Middle frontal gyrus (tissue), 1 donor: ENCODE measurements around the gene ZFP1.
"Not testable (repeated sequence)": the region's sequence is repeated elsewhere in the genome, so short reads cannot be mapped to it uniquely, and the experiment has no call there.

Source experiments
- DNase-seq: peaks from one replicate; pipeline ENCODE4 v3.0.0-alpha.2; 2015; ENCODE audit warnings: low spot score; ENCODE audit errors: extremely low spot score

The ZFP1 gene

DNA sequence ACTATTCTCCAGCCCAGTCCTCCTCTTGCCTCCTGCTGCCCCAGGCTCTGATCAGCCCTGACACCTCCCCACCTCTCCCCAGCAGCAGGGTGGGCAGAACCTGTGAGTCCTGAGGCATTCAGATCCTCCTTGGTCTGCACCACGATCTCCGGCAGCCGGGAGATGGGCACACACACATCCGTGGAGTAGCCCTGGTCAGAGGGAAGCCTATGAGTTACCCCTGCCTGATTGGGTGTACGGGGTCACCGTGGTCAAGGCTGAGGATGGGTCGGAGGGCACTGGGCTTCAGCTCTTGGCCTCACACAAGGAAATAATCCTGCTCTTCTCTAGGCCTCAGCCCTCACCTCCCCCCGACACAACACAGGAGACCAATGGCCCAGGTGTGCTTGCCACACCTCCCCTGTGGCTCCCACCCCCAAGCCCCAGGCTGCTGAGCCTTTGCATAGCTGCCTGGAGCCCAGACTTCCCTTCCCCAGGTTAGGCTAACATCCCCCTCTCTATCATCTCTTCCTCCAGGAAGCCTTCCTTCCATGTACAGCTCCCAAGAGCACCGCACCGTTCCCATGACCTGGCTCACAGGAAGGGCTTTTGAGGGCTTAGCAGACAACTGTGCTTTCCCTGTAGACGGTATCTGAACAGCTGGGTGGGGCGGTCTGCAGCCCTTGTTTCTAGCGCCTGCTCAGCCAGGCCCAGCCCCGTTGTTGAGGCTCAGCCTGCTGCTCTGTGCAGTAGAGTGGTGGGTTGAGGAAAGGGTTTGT, 35.4 kb upstream of the ZFP1 start:
- DNase-seq: no peak

DNA sequence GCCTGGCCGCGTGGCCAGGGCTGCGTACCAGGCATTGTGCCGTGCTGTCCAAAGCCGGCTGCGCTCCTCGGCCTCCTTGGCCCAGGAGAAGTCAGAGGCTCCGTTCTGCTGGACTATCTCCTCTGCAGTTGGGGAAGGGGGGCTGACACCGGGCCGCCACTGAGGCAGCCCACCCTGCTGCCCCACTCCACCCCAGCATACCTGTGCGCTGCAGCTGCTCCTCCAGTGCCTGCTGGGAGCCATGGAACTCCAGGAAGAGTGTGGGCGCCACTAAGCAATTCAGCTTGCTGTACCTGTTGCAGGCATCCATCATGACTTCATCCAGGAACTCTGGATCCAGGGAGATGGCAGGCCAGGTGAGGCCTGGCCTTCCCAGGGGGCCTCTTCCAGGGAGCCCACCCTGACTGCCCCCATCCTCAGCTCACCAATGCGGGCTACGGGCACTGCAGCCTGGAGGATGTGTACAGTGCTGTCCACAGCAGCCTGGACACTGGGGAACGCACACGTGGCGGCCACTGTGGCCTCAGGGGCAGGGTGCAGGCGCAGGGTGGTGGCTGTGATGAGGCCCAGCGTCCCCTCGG, 34.7 kb upstream of the ZFP1 start:
- DNase-seq: no peak

DNA sequence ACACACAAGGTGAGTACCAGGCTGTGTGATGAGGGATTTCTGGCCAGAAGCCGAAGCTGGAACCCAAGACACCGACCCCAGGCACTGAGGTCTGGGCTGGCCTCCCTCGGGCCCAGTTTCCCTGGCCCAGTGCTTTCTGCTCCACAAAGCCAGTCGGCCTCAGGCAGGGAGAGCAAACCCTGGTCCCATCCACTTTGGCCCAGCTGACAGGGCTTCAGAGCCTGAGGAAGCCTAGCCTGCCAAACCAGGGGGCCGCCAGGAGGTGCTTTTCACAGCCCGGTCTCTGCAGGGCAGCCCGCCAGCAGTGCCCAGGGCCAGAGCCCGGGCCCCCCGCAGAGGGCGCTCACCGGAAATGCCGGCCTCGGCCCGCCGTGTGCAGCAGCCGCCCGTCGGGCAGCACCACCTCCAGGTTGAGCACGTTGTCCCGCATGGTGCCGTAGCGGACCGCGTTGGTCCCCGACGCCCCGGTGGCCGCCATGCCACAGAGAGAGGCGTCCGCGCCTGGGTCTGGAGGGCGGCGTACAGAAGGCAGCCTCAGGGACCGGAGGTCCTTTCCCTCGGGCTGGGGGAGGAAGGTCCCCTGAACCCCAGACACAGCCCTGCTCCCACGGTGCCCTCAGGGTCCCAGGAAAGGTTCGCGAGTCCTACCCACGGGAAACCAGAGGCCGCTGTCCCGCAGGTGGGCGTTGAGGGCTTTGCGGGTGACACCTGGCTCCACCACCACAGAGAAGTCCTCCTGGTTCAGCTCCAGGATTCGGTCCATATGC, 34.0 kb upstream of the ZFP1 start:
- DNase-seq: no peak

DNA sequence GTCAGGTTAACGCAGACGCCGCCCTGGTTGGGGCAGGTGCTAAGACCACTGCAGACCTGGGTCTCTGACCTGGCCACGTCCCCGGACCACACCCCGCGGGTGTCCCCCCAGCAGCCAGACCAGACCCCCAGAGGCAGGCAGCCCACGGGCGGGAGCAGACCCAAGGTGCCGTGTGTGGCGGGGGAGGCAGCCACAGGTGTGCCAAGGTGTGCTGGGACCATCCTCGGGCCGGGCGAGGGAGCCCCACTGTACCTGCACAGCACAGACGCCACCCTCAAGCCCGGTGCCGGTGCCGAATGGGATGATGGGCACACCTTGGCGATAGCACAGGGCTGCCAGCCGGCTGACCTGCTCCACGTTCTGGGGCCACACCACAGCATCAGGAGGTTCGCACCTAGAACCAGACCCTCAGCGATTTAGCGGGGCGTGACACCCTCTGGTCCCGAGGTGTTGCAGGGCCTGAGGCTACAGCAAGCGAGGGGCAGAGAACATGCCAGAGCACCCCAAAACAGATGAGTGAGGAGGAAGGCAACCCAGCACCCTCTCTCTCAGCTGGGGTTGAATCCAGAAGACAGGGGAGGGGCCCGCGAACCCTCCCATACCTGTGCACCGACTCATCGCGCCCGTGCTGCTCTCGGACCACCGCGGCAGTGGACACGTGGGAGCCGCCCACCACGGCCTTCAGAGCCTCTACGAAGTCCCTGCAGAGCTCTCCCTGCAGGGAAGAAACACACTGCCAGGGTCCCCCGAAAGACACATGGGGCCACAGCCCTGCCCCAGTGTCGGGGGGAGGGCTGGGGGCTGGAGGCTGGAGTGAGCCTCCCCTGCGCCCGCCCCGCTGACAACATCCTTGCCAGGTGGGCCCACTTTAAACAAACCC, 33.1 kb upstream of the ZFP1 start:
- no peak for DNase-seq

DNA sequence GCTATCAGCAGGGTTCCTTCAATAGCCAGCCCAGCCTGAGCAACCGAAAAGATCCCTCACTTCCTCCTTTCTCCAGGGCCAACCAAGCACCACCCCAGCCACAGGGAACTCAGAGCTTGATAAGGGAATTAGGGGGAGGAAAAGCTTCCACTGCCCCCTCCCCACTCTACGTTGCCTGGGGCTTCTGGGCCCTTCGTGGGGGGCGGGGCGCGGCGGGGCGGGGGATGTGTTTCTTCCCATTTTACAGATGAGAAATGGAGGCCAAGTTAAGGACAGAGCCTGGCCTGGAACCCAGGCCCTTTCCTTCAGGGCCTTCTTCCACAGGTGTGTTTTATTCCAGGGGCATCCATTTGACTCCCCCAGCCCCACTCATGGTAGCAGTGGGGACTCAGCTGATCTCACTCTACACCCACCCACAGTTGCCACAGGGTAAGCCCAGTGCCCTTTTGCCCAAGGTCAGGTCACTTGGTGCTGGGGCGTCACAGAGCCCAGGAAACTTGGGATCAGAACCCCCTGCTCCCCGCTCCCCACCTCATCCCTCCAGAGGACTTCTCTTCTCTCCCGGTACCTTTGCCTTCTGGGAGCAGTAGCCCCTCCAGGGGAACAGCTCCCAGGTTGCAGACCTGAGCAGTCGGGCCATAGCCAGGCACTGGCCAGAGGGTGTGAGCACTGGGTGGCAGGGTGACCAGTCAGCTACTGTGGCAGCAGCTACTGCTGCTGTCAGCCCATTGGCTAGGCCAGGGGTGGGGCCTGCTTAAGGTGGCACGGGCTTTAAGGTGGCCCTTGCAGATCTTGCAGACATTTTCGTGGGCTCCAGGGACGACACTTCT, 32.0 kb upstream of the ZFP1 start, which contains the start of gene LDHD:
LDHD (minus strand) TSS at position 700 of the 830 bp plus-strand sequence; CDS start at position 640, 60 bp downstream.
- peak; percentile 60 for DNase-seq

DNA sequence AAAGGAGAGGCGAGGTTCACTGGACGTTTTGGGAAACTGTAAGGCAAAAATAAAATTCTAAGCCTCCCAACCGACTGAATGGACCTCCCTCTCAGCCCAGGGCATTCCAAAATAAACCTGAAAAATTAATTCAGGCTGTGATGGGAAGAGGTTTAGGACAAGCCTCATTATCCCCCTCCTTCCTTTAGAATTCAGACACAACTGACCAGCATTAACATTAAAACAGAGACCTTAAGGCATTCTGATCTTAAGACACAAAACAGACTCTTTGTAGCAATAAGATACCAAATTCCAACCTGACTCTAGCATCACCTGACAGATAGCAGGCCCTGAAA, 31.4 kb upstream of the ZFP1 start:
- no peak for DNase-seq

DNA sequence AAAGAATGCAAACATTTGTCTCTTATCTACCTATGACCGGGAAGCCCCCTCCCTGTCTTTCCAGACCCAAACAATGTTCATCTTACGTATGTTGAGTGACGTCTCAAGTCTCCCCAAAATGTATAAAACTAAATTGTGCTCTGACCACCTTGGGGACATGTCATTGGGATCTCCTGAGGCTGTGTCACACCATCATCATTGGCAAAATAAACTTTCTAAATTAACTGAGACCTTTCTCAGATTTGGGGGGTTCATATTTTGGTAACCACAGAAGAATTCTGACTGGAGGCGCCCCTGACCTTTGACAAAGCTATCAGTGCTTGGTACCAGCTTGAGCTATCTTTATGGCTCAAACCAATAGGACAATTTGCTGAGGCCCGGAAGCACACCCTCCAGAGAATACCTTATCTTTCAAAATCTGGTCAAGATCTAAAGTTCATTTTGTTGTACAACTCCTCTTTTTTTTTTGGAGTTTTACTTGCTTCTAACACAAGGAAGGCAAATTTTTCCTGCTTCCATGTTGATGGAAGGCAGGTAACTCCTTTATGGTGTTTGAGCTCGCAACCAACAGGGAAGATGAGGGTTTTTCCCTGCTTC, 29.3 kb upstream of the ZFP1 start:
- DNase-seq: no peak

DNA sequence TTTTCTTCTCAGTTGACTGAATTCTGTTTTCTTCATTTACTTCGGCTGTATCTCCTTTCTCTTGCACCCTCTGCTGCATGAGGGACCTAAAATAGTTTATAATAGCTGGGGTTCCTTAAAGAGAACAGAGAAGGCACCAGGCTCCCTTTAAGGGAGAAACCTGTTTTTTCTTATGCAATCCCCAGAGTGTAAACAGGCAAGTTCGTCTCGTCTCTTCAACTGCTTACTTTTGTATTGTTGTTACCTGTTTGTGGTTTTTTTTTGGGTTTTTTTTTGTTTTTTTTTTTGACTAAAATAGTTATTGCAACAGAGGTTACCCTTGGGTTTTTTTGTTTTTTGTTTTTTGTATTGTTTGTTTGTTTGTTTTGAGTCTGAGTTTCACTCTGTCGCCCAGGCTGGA, 28.1 kb upstream of the ZFP1 start:
- DNase-seq: no peak

DNA sequence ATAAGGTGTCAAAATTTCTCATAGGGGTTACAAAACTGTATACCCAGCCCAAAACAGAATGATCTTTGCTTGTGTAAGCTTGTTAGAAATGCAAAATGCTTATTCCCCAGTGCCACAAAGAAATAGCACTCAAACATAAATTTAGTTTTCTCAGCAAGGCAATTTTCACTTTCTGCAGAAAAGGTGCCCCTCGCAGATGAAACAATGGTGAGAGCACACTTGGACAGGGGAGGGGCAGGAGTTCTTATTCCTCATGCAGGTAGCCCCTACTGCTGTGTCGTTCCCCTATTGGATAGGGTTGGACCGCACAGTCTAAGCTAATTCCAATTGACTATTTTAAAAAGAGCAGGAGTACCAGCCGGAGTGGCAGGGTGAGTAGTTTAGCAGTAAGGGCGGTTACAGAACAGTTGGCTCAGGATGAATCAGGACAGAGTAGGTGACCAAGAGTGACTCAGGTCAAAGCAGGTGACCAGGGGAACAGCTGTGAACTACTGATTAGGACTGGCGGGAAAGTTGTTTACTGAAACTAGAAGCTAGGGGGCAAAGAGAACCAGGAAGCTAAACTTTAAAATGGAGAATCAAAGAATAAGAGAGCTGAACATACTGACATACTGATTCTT, 26.3 kb upstream of the ZFP1 start:
- no peak for DNase-seq

DNA sequence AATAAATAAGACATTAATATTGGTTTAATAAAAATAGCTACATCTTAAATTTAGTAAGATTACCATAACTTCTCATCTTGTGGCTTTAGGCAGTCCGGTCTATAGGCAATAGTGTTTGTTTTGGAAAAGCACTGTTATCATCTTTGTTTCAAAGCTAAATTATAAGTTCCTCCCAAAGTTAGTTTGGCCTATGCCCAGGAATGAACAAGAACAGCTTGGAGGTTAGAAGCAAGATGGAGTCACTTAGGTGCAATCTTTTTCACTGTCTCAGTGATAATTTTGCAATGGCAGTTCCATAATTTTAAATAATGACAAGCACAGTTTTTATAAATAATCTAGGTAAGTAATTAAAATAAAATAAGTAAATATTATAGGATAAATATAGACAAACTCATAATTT, 25.7 kb upstream of the ZFP1 start:
- no peak for DNase-seq

DNA sequence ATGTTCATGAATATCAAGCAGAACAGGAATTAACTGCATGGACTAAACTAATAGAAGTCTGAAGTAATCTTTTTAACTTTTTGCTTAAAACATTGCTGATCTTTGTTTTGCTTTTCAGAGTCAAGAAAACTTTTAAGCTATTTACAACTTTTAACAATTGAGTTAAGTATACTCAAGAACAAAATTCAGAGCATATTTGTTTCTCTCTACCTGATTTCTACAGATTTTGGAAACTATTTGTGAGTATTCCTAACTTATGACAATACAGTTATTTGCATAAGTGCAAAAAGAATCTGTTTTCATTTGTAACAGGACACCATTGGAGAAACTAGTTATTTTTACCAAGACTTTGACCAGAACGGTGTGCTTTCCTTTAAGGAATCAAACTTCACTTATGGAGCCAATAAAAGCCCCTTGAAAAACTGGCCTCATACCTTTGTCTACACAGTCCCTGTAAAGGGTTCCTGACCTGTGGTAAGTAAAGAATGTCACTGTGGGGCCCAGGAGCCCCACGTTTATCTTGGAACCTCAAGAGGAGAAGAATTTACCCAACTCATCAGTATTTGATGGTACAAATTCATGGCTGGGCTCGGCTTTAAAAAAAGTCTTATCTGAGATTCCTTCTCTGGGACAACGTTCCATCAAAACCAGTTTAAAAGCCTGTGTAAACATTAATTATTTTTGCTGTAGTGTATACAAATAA, 20.5 kb upstream of the ZFP1 start:
- DNase-seq: no peak

DNA sequence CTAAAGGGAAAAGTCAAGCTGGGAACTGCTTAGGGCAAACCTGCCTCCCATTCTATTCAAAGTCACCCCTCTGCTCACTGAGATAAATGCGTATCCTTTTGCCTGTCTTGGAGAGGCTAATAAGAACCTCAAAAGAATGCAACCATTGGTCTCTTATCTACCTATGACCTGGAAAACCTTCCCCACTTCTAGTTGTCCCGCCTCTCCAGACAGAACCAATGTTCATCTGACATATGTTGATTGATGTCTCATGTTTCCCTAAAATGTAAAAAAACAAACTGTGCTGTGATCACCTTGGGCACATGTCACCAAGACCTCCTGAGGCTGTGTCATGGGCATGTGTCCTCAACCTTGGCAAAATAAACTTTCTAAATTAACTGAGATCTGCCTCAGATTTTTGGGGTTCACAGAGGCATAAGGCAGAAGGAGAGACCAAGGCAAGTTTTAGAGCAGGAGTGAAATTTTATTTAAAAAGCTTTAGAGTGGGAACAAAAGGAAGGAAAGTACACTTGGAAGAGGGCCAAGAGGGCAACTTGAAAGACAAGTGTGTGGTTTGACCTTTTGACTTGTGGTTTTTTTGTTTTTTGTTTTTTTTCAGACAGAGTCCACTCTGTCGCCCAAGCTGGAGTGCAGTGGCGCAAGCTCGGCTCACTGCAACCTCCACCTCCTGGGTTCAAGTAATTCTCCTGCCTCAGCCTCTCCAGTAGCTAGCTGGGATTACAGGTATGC, 18.7 kb upstream of the ZFP1 start:
- DNase-seq: not testable (repeated sequence)

DNA sequence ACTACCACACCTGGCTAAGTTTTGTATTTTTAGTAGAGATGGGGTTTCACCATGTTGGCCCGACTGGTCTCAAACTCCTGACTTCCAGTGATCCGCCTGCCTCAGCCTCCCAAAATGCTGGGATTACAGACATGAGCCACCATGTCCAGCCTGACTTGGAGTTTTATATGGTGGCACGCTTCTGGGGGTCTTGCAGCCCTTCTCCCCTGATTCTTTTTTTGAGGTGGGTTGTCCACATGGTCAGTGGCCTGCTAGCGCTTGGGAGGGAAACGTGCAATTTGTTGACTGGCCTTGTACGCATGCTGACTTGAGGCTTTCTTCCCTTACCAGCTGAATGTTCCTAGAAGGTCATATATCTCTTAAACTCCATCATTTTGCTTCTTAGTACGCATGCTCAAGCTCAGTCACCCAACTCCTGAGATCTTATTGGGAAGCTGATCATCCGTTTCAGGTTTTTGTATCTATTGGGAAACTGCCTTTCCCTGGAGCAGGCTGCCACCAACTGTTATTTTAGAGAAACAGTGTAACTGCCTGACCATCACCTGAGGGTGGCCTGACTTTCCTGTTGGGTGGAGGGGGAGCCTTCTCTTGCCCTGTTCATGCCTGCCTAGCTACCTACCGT, 18.1 kb upstream of the ZFP1 start:
- DNase-seq: no peak

DNA sequence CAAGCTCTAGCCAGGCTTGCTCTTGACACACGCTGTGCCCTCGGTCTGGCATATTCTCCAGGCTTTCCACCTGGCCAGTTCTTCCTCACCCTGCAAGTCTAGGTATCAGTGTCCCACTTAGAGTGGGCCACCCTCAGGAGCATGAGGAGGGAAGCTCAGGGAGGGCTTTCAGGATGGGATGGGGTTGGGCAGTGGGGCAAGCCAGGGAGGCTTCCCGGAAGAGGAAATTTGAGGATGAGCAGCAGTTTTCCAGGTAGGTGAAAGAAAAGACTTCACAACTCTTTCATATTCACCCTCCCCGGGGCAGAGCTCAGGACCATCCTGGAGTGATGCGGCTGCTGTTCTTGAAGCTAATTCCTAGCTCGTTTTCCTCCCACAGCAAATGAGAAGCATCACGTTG, 17.2 kb upstream of the ZFP1 start:
- no peak for DNase-seq

DNA sequence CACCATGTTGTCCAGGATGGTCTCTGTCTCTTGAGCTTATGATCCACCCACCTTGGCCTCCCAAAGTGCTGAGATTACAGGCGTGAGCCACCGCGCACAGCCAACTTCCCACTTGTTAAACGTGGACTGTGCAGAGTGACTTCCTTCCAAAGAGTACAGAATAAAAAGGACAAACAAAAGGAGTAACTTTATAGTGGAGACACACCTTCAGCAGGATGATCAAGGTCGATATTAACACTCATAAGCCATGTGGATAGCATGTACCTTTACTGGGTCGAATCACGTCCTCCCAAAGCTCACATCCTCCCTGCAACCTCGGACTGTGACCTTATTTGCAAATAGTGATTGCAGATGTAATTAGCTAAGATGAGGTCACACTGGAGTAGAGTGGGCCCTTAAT, 10.1 kb upstream of the ZFP1 start:
- no peak for DNase-seq

DNA sequence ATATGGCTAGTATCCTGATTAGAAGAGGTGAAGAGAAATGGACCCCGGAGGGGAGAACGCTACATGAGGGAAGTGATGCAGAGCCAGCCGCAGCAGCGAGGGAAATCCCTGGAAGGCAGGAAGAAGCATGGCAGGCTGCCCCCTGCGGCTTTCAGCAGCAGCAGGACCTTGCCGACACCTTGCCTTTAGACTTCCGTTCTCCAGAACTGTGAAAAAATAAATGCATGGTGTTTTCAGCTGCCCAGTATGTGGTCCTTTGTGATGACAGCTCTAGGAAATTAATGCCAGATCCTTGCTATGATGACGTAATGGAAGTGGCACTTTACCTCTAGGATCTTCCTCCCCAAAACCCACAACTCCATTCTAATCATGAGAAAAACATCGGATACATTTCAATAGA, 9.7 kb upstream of the ZFP1 start:
- DNase-seq: no peak

DNA sequence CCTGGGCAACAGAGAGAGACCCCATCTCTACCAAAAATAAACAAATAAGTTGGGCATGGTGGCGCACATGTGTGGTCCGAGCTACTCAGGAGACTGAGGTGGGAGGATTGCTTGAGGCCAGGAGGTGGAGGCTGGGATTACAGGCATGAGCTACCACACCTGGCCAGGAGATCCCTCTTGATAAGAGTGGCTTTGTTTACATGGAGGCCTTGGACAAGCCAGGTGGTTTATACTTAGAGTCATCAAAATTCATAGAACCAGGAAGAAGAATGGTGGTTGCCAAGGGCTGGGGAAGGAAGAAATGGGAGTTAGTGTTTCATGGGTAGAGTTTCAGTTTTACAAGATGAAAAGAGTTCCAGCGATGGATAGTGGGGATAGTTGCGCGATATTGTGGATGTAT, 8.8 kb upstream of the ZFP1 start:
- no peak for DNase-seq

DNA sequence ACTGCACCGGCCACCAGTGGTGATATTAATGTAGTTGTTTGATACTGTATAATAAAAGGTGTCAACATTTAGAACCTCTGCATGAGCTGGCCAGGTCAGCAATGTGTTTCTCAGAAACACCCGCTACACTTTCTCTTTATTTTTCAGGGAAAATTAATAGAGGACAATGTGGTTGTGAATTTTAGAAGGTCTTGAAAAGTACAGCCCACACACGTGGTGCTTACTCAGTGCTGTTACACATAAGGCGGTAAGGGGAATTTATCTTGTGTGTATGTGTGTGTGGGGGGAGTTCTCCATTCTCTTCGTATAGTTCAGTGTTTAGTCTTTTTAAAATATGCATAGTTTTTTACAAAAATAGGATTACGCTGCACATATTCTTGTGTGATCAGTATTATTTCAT, 4.4 kb upstream of the ZFP1 start:
- DNase-seq: no peak
